ENCODE results near the gene KSR2.

KSR2 gene

GRCh38 chr12:117727301-117727700 is 241.5 kb downstream of the KSR2 start:
- H3K27ac Mint-ChIP-seq = no peak overlapping the region
- TF ChIP-seq CTCF (IDR thresholded peaks at IDR 0.05) = no peak
- DNase-seq = no peak
- peaks cover 6% of the 10 kb centered on the region for H3K9me3 Mint-ChIP-seq
- peaks cover 36% of the 10 kb centered on the region for H3K27me3 Mint-ChIP-seq (ENCODE audit: low read depth, poor library complexity)
- H3K36me3 Mint-ChIP-seq (ENCODE audit: low read depth) = no peaks in the 10 kb centered on the region
- no peak overlapping the region for H3K4me3 Mint-ChIP-seq
- no peaks in the 10 kb centered on the region for H3K4me1 Mint-ChIP-seq

GRCh38 chr12:117724543-117724942 is 244.2 kb downstream of the KSR2 start:
- DNase-seq = no peak
- Mint-ChIP-seq H3K9me3 (no peaks in the 10 kb centered on the region), H3K27ac (no peak overlapping the region), H3K36me3 (ENCODE audit: low read depth) (no peaks in the 10 kb centered on the region), H3K4me1 (no peaks in the 10 kb centered on the region), H3K27me3 (ENCODE audit: low read depth, poor library complexity) (peaks cover 35% of the 10 kb centered on the region), H3K4me3 (no peak overlapping the region)
- no peak for TF ChIP-seq CTCF (IDR thresholded peaks at IDR 0.05)

GRCh38 chr12:117718559-117718958 is 250.2 kb downstream of the KSR2 start:
- H3K4me3 Mint-ChIP-seq = no peak overlapping the region
- TF ChIP-seq CTCF (IDR thresholded peaks at IDR 0.05) = no peak
- peaks cover 40% of the 10 kb centered on the region for H3K27me3 Mint-ChIP-seq (ENCODE audit: low read depth, poor library complexity)
- no peaks in the 10 kb centered on the region for H3K9me3 Mint-ChIP-seq
- no peak for DNase-seq
- H3K27ac Mint-ChIP-seq = no peak overlapping the region
- no peaks in the 10 kb centered on the region for H3K36me3 Mint-ChIP-seq (ENCODE audit: low read depth)
- H3K4me1 Mint-ChIP-seq = no peaks in the 10 kb centered on the region

- DNase-seq = no peak
- Mint-ChIP-seq H3K4me3 (no peak overlapping the region), H3K36me3 (ENCODE audit: low read depth) (no peaks in the 10 kb centered on the region), H3K4me1 (no peaks in the 10 kb centered on the region), H3K27ac (no peak overlapping the region), H3K9me3 (no peaks in the 10 kb centered on the region), H3K27me3 (ENCODE audit: low read depth, poor library complexity) (peaks cover 44% of the 10 kb centered on the region)
- no peak for TF ChIP-seq CTCF (IDR thresholded peaks at IDR 0.05)
Measured at GRCh38 chr12:117718141-117718540, 250.6 kb downstream of the KSR2 start.

- no peak for TF ChIP-seq CTCF (IDR thresholded peaks at IDR 0.05)
- no peak overlapping the region for H3K27ac Mint-ChIP-seq
- H3K9me3 Mint-ChIP-seq = no peaks in the 10 kb centered on the region
- no peaks in the 10 kb centered on the region for H3K36me3 Mint-ChIP-seq (ENCODE audit: low read depth)
- peaks cover 55% of the 10 kb centered on the region for H3K27me3 Mint-ChIP-seq (ENCODE audit: low read depth, poor library complexity)
- H3K4me1 Mint-ChIP-seq = no peaks in the 10 kb centered on the region
- DNase-seq = no peak
- H3K4me3 Mint-ChIP-seq = no peak overlapping the region
Measured at GRCh38 chr12:117714203-117714602, 254.6 kb downstream of the KSR2 start.

- H3K4me1 Mint-ChIP-seq = no peaks in the 10 kb centered on the region
- no peaks in the 10 kb centered on the region for H3K9me3 Mint-ChIP-seq
- peaks cover 28% of the 10 kb centered on the region for H3K27me3 Mint-ChIP-seq (ENCODE audit: low read depth, poor library complexity)
- no peak overlapping the region for H3K4me3 Mint-ChIP-seq
- TF ChIP-seq CTCF (IDR thresholded peaks at IDR 0.05) = no peak
- H3K27ac Mint-ChIP-seq = no peak overlapping the region
- no peak for DNase-seq
- H3K36me3 Mint-ChIP-seq (ENCODE audit: low read depth) = no peaks in the 10 kb centered on the region
Measured at GRCh38 chr12:117710121-117710520, 258.7 kb downstream of the KSR2 start.
